K562 (cell line): Measurements from ENCODE around the gene PTPN7.

Source experiments
- C11orf30 ChIP-seq: fragments of 450-650 bp; IDR thresholded peaks from 2 replicates; pipeline ENCODE4 v1.6.1; 2016; ENCODE audit warnings: low read depth, mild to moderate bottlenecking
- JUN ChIP-seq, 2 experiments: sonication (generic) in 1 of 2; formaldehyde crosslinking in 1 of 2; IDR thresholded peaks; 2 replicates each; pipeline versions ENCODE4 v1.6.1 to v1.8.0; 2012 to 2022; ENCODE audit warnings: borderline replicate concordance in 2 of 2, mild to moderate bottlenecking in 2 of 2, improper control_type of control experiment in 1 of 2, low read depth in 1 of 2, low read length in 1 of 2, missing genetic modification reagents in 1 of 2
- POLR2A ChIP-seq: fragments of 450-650 bp; conservative IDR thresholded peaks from 2 replicates; pipeline ENCODE4 v1.6.1; 2016
- RAD21 ChIP-seq, 2 experiments: fragments of 250-450 bp in 1 of 2; fragments of 450-650 bp in 1 of 2; sonication (Bioruptor Pico) in 1 of 2; formaldehyde crosslinking in 1 of 2; IDR thresholded peaks in 1 of 2; conservative IDR thresholded peaks in 1 of 2; 2 replicates each; pipeline versions ENCODE4 v1.4.0 to v1.8.0; 2020 to 2022; ENCODE audit warnings: mild to moderate bottlenecking in 2 of 2, moderate library complexity in 1 of 2
- RFX7 ChIP-seq: fragments of 250-450 bp; sonication (Bioruptor Pico); IDR thresholded peaks from 2 replicates; pipeline ENCODE4 v1.5.1; 2021; ENCODE audit warnings: mild to moderate bottlenecking
- TAL1 ChIP-seq: fragments of 450-650 bp; IDR thresholded peaks from 2 replicates; pipeline ENCODE4 v1.6.1; 2016; ENCODE audit warnings: mild to moderate bottlenecking
- ZNF41 ChIP-seq: fragments of 250-450 bp; sonication (Bioruptor Pico); conservative IDR thresholded peaks from 2 replicates; pipeline ENCODE4 v1.4.0; 2020; ENCODE audit warnings: mild to moderate bottlenecking

- no peak for TF ChIP-seq RFX7
- TF ChIP-seq TAL1, result no peak
- TF ChIP-seq POLR2A, result no peak
- TF ChIP-seq C11orf30, result no peak
- no peak for TF ChIP-seq RAD21 (CRISPR knock-in tag; conservative IDR thresholded peaks at IDR 0.05 in 1 of 2, IDR thresholded peaks at IDR 0.05 in 1 of 2)
- no peak for TF ChIP-seq ZNF41 (CRISPR knock-in tag)
- TF ChIP-seq JUN (IDR thresholded peaks at IDR 0.05; ENCODE audit: borderline replicate concordance, low read depth, low read length), result no peak
- no peak for TF ChIP-seq JUN (CRISPR knock-in tag; IDR thresholded peaks at IDR 0.05; ENCODE audit: borderline replicate concordance)
Measured at GRCh38 chr1:202116287-202116686, 44.1 kb downstream of the PTPN7 start.
